Thymus (tissue), 11 donors: Measurements from ENCODE around the gene MAP3K5. TPM values are rescaled to one million over a fixed set of nuclear protein-coding genes. Genes with fewer than 3 reads are reported as not detected.

Experiments
- DNase-seq, 9 donors: peaks; one replicate each; pipeline ENCODE4 v3.0.0-alpha.2; 2013; ENCODE audit warnings: low spot score in 9 of 9, low read depth in 6 of 9, missing footprints in 1 of 9
- H3K27ac ChIP-seq, 2 donors: one replicate each; pipeline ENCODE4 v1.5.1; 2013; ENCODE audit warnings: control low read depth in 1 of 2, low read depth in 1 of 2, low read length in 1 of 2, mild to moderate bottlenecking in 1 of 2, moderate library complexity in 1 of 2
- H3K27me3 ChIP-seq, 2 donors: one replicate each; pipeline ENCODE4 v1.5.1; 2013; ENCODE audit warnings: low read length in 1 of 2; ENCODE audit not compliant: control insufficient read depth in 2 of 2, insufficient read depth in 1 of 2
- H3K36me3 ChIP-seq, 2 donors: one replicate each; pipeline ENCODE4 v1.5.1; 2013; ENCODE audit warnings: low read length in 1 of 2, mild to moderate bottlenecking in 1 of 2, moderate library complexity in 1 of 2; ENCODE audit not compliant: control insufficient read depth in 2 of 2, insufficient read depth in 2 of 2
- H3K4me1 ChIP-seq, 2 donors: one replicate each; pipeline ENCODE4 v1.5.1; 2013; ENCODE audit warnings: low read length in 2 of 2; ENCODE audit not compliant: control insufficient read depth in 2 of 2, insufficient read depth in 2 of 2
- H3K4me3 ChIP-seq, 2 donors: one replicate each; pipeline ENCODE4 v1.5.1; 2013; ENCODE audit warnings: low read length in 2 of 2, control low read depth in 1 of 2, mild to moderate bottlenecking in 1 of 2
- H3K9me3 ChIP-seq, 2 donors: one replicate each; pipeline ENCODE4 v1.5.1; 2013; ENCODE audit warnings: low read length in 1 of 2, mild to moderate bottlenecking in 1 of 2; ENCODE audit not compliant: control insufficient read depth in 2 of 2, insufficient read depth in 1 of 2
- WGBS: extraction: QIAGEN DNeasy Blood & Tissue Kit; methylation state at CpG from one replicate; pipeline ENCODE4 v1.1.7; 2013; 5-methylcytosine and 5-hydroxymethylcytosine counted together
- polyA plus RNA-seq: library from polyadenylated mRNA; stranded (reverse); fragments of 200-250 nt; gene quantifications from one replicate; pipeline ENCODE4 v1.2.3, GENCODE V29; 2013
- total RNA-seq: library from RNA; stranded (reverse); fragments of 120-200 nt; gene quantifications from one replicate; pipeline ENCODE4 v1.2.4, GENCODE V29; 2013
- donor health status: healthy.

MAP3K5 gene
- total and polyA plus RNA-seq, 2 donors: 7.3 to 23.0 TPM

GRCh38 chr6:136779682-136780081, 12.6 kb downstream of the MAP3K5 start:
- H3K4me3 ChIP-seq: no peak overlapping the region
- WGBS: 80% methylated on average over 1 of the region's 1 CpG
- H3K4me1 ChIP-seq: peaks cover 10 to 15% of the 10 kb centered on the region in 2 donors
- DNase-seq: no peak
- no peaks in the 10 kb centered on the region for H3K9me3 ChIP-seq
- no peak overlapping the region for H3K27ac ChIP-seq
- H3K27me3 ChIP-seq: no peaks in the 10 kb centered on the region
- H3K36me3 ChIP-seq: no peaks in the 10 kb centered on the region

DNA sequence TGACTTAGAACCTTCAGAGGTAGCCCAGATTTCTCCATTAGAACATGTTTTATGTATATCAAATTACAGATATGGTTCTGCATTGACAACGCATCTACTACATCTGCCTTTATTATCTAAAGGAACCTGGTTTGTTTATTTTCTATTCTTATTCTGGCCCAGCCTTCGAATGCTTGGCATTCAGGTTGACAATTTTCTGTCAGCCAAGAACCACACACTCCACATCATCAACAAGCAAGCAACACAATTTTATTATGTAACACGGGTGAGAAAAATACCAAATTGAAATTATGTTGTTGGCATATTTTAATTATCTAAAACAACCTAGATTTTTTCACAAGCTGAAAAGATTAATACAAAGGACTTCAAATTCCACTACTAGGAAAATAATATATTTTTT, 14.6 kb downstream of the MAP3K5 start:
- H3K4me1 ChIP-seq: peaks cover 0 to 2% of the 10 kb centered on the region in 2 donors
- DNase-seq: no peak
- no peak overlapping the region for H3K4me3 ChIP-seq
- 97% methylated on average over 3 of the region's 3 CpGs for WGBS
- no peaks in the 10 kb centered on the region for H3K9me3 ChIP-seq
- H3K36me3 ChIP-seq: no peaks in the 10 kb centered on the region
- H3K27me3 ChIP-seq: no peaks in the 10 kb centered on the region
- H3K27ac ChIP-seq: no peak overlapping the region

GRCh38 chr6:136775548-136775947, 16.7 kb downstream of the MAP3K5 start:
- Histone ChIP-seq H3K9me3 (no peaks in the 10 kb centered on the region), H3K27ac (no peak overlapping the region), H3K36me3 (no peaks in the 10 kb centered on the region), H3K4me1 (peaks cover 0 to 2% of the 10 kb centered on the region in 2 donors), H3K4me3 (no peak overlapping the region), H3K27me3 (no peaks in the 10 kb centered on the region)
- WGBS: 97% methylated on average over 2 of the region's 2 CpGs
- DNase-seq: no peak

GRCh38 chr6:136775081-136775480, 17.2 kb downstream of the MAP3K5 start:
- H3K27ac ChIP-seq: no peak overlapping the region
- no peak overlapping the region for H3K4me3 ChIP-seq
- DNase-seq: no peak
- no peaks in the 10 kb centered on the region for H3K9me3 ChIP-seq
- WGBS: 93% methylated on average over 3 of the region's 3 CpGs
- H3K27me3 ChIP-seq: no peaks in the 10 kb centered on the region
- peaks cover 0 to 2% of the 10 kb centered on the region in 2 donors for H3K4me1 ChIP-seq
- H3K36me3 ChIP-seq: no peaks in the 10 kb centered on the region

DNA sequence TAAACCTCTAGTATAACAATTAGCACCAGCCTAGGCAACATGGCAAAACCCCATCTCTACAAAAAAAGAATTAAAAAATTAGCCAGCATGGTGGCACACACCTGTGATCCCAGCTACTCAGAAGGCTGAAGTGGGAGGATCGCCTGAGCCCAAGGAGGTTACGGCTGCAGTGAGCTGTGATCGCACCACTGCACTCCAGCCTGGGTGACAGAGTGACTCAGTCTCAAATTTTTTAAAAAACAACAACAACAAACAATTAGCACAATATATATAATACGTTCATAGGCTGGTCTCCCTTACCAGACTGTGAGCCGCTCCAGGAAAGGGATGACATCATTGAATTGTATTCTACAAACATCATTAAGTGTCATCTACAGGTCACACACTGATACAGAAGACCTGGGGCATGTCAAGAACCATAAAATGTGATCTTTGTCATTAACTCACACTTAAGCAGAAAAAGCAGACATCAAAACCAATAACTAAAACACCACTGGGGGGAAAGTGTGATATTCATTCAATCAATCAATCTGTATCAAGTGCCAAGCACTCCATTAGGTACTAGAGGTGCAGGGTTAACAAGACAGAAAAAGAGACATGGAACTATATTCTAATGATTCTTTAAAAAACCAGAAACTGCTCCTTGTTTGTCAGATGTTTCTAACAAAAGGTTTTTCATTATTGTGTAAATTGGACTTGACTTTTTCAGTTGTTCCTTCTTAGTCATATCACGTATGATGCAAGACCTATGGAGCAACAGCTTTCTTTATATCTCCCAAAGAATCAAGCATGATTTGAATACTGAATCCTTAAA, 17.8 kb downstream of the MAP3K5 start:
- no peak overlapping the region for H3K27ac ChIP-seq
- no peaks in the 10 kb centered on the region for H3K27me3 ChIP-seq
- no peak for DNase-seq
- 91% methylated on average over 6 of the region's 6 CpGs for WGBS
- H3K4me3 ChIP-seq: no peak overlapping the region
- H3K9me3 ChIP-seq: no peaks in the 10 kb centered on the region
- no peaks in the 10 kb centered on the region for H3K4me1 ChIP-seq
- no peaks in the 10 kb centered on the region for H3K36me3 ChIP-seq

DNA sequence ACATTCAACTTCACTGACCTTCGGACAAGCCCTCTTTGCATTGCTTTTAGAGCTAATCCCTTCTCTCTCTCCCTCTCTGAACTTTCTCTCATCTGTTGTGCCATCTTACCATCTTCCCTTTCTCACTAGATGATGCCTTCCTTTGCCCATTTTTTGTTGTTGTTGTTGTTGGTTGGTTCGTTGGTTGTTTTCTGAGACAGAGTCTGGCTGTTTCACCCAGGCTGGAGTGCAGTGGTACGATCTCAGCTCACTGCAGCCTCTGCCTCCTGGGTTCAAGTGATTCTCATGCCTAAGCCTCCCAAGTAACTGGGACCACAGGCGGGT, 18.8 kb downstream of the MAP3K5 start:
- H3K4me1 ChIP-seq: no peaks in the 10 kb centered on the region
- no peak overlapping the region for H3K4me3 ChIP-seq
- WGBS: 98% methylated on average over 4 of the region's 4 CpGs
- no peak for DNase-seq
- no peaks in the 10 kb centered on the region for H3K36me3 ChIP-seq
- no peaks in the 10 kb centered on the region for H3K9me3 ChIP-seq
- no peaks in the 10 kb centered on the region for H3K27me3 ChIP-seq
- H3K27ac ChIP-seq: peak overlapping the region in 1 of 2 donors; percentile 25

- no peak for DNase-seq
- Histone ChIP-seq H3K36me3 (no peaks in the 10 kb centered on the region), H3K9me3 (no peaks in the 10 kb centered on the region), H3K4me3 (no peak overlapping the region), H3K27me3 (no peaks in the 10 kb centered on the region), H3K4me1 (no peaks in the 10 kb centered on the region), H3K27ac (peak overlapping the region; percentile 20 to 25)
- 92% methylated on average over 6 of the region's 6 CpGs for WGBS
These were observed 19.4 kb downstream of the MAP3K5 start for GRCh38 chr6:136772685-136773472.

DNA sequence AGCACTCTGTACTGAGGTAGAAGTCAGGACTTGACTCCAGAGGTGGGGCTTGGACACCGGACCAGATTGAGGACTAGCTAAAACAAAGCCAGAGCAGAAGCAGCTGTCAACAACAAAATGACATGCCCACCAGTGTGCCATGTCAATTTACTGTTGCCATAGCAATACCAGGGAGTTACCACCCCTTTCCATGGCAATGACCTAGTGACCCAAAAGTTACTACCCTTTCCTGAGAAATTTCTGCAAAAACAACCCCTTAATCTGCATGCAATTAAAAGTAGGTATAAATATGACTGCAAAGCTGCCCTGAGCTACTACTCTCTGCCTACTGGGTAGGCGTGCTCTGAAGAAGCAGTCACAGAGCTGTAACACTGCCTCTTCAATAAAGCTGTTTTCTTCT, 21.0 kb downstream of the MAP3K5 start:
- Histone ChIP-seq H3K4me1 (no peaks in the 10 kb centered on the region), H3K27me3 (no peaks in the 10 kb centered on the region), H3K4me3 (no peak overlapping the region), H3K27ac (no peak overlapping the region), H3K36me3 (no peaks in the 10 kb centered on the region), H3K9me3 (no peaks in the 10 kb centered on the region)
- no peak for DNase-seq
- 94% methylated on average over 2 of the region's 2 CpGs for WGBS

- DNase-seq: no peak
- no peak overlapping the region for H3K4me3 ChIP-seq
- no peaks in the 10 kb centered on the region for H3K9me3 ChIP-seq
- peaks cover 0 to 13% of the 10 kb centered on the region in 2 donors for H3K4me1 ChIP-seq
- H3K27ac ChIP-seq: no peak overlapping the region
- no peaks in the 10 kb centered on the region for H3K36me3 ChIP-seq
- no peaks in the 10 kb centered on the region for H3K27me3 ChIP-seq
- no CpG with 5 or more reads among the region's 1 CpG for WGBS
These were observed 22.5 kb downstream of the MAP3K5 start for GRCh38 chr6:136769759-136770158.
